ENCODE results near the gene DBF4B. TPM values are rescaled to one million over a fixed set of nuclear protein-coding genes. Genes with fewer than 3 reads are reported as not detected.

DBF4B gene
- total RNA-seq (2021) (32.2 to 35.5 TPM (median 32.9 TPM) in 3 replicates), Bru-seq, nascent RNA (percentile 69 among the genes with signal in this experiment)
- long read RNA-seq, experiment 1, partial matches to known transcripts, result 9 of 48 reads
- long read RNA-seq, experiment 1, other reads (novel, unspliced or antisense), result 35 of 48 reads
- long read RNA-seq, experiment 2, partial matches to known transcripts, result 5 of 27 reads
- long read RNA-seq, experiment 2, other reads (novel, unspliced or antisense), result 21 of 27 reads
- long read RNA-seq, experiment 3, partial matches to known transcripts, result 1 of 11 reads
- long read RNA-seq, experiment 3, other reads (novel, unspliced or antisense), result 5 of 11 reads

GRCh38 chr17:44708401-44709263 is at the start of gene DBF4B:
Gene DBF4B, plus strand, starts transcription at chr17:44708665. Its CDS starts 156 bp downstream, at chr17:44708821.
- POLR2A ChIA-PET, result interaction anchor here (0.7 kb wide), 2 partner anchors 61 to 151 kb away, joined by 3 to 4 read pairs; no protein-coding TSS in a partner anchor
- CTCF ChIA-PET, result interaction anchor here (0.7 to 2.0 kb wide), 5 partner anchors 18 to 202 kb away, joined by 3 to 14 read pairs (median 4); partner anchors contain the start of gene CCDC43

GRCh38 chr17:44661835-44662234 is 46.6 kb upstream of the DBF4B start:
- POLR2A ChIA-PET, result no interaction called here
- CTCF ChIA-PET, result interaction anchor here (0.6 to 1.3 kb wide), 2 partner anchors 128 to 216 kb away, joined by 3 read pairs; no protein-coding TSS in a partner anchor
- TF ChIP-seq E2F1 (CRISPR knock-in tag; IDR thresholded peaks at IDR 0.05) (no peak), GTF2I (CRISPR knock-in tag; conservative IDR thresholded peaks at IDR 0.05) (no peak), OVOL2 (CRISPR knock-in tag; IDR thresholded peaks at IDR 0.05; ENCODE audit: borderline replicate concordance) (no peak), SMAD4 (CRISPR knock-in tag; IDR thresholded peaks at IDR 0.05) (no peak), USF2 (CRISPR knock-in tag; IDR thresholded peaks at IDR 0.05) (no peak), ZNF219 (CRISPR knock-in tag; IDR thresholded peaks at IDR 0.05; ENCODE audit: borderline replicate concordance) (no peak), AR (CRISPR knock-in tag; IDR thresholded peaks at IDR 0.05) (no peak), FOXK1 (CRISPR knock-in tag; IDR thresholded peaks at IDR 0.05) (no peak), IRF2 (CRISPR knock-in tag; IDR thresholded peaks at IDR 0.05; ENCODE audit: borderline replicate concordance, low read depth) (no peak), RELA (CRISPR knock-in tag; IDR thresholded peaks at IDR 0.05; ENCODE audit: borderline replicate concordance) (no peak), SOX15 (CRISPR knock-in tag; IDR thresholded peaks at IDR 0.05) (no peak), RORB (CRISPR knock-in tag; IDR thresholded peaks at IDR 0.05) (no peak)
- Mint-ChIP-seq H3K9me3 (no peaks in the 10 kb centered on the region), H3K27ac (no peak overlapping the region), H3K27me3 (ENCODE audit: low read depth) (peaks cover 21% of the 10 kb centered on the region), H3K4me3 (no peak overlapping the region), H3K4me1 (peaks cover 3% of the 10 kb centered on the region), H3K36me3 (peaks cover 3% of the 10 kb centered on the region)
- no peak for DNase-seq (ENCODE audit: low spot score)
- ATAC-seq, result no peak

More at GRCh38 chr17:44708401-44709263, at the start of gene DBF4B:
- peak; percentile 79 for DNase-seq (ENCODE audit: low spot score)
- Mint-ChIP-seq H3K4me1 (peaks cover 6% of the 10 kb centered on the region), H3K36me3 (peaks cover 5% of the 10 kb centered on the region), H3K4me3 (no peak within 1 kb of the TSS), H3K27me3 (ENCODE audit: low read depth) (peaks cover 4% of the 10 kb centered on the region; the same call in 1 of the 2 replicates), H3K9me3 (no peaks in the 10 kb centered on the region), H3K27ac (no peak within 1 kb of the TSS)
- 0 out of 2 replicates have a peak, but pooled peaks have one; percentile 30 for TF ChIP-seq ETV6 (CRISPR knock-in tag; IDR thresholded peaks at IDR 0.05)
- no peak for TF ChIP-seq PREB (CRISPR knock-in tag; IDR thresholded peaks at IDR 0.05; ENCODE audit: borderline replicate concordance)
- 0 out of 2 replicates have a peak, but pooled peaks have one; percentile 39 for TF ChIP-seq ZNF232 (CRISPR knock-in tag; IDR thresholded peaks at IDR 0.05)
- TF ChIP-seq CREM (CRISPR knock-in tag; IDR thresholded peaks at IDR 0.05), result peak; percentile 75; the same call in 1 of the 2 replicates
- peak; percentile 24; the same call in 1 of the 2 replicates for TF ChIP-seq GABPB1 (CRISPR knock-in tag; IDR thresholded peaks at IDR 0.05)
- peak; percentile 71 for TF ChIP-seq SP1 (CRISPR knock-in tag; conservative IDR thresholded peaks at IDR 0.05)
- peak; percentile 82; the same call in 1 of the 2 replicates for TF ChIP-seq MYBL2 (CRISPR knock-in tag; IDR thresholded peaks at IDR 0.05)
- TF ChIP-seq TEAD4 (CRISPR knock-in tag; IDR thresholded peaks at IDR 0.05), result 0 out of 2 replicates have a peak, but pooled peaks have one; percentile 23
- TF ChIP-seq E2F1 (CRISPR knock-in tag; IDR thresholded peaks at IDR 0.05), result no peak
- peak; percentile 79 for ATAC-seq
